NCI-H524 treated with DMSO at 0.1 percent for 48 hours (cell line): ENCODE results near the gene HPGDS.

Experiments
- DNase-seq: peaks from one replicate; lab custom pipeline; 2025; lab: John Stamatoyannopoulos, UW

The HPGDS gene

DNA sequence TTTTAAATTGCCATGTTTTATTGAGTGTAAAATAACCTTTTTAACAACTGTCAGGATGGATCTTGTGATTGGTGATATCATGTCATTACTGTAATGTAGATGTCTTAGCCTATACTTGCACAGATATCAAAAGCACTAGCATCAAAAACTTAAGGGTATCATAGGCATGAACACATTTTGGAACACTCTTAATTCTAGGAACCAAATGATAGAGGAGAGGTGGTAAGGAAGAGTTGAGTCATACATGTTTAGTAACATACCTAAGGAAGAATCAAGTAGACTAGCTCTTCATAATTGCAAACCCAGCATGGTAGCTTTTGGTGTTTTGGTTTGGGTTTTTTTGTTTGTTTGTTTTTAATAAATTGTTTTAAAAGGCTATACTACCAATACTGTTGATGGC lies 91.5 kb downstream of the HPGDS start:
- no peak for DNase-seq
